NCI-H774 (cell line): ENCODE measurements around the gene PLCL1.
"Not testable (repeated sequence)": the region's sequence is repeated elsewhere in the genome, so short reads cannot be mapped to it uniquely, and the experiment has no call there.

Source experiments
- DNase-seq: peaks from one replicate; lab custom pipeline; 2025; lab: John Stamatoyannopoulos, UW

The PLCL1 gene

DNA sequence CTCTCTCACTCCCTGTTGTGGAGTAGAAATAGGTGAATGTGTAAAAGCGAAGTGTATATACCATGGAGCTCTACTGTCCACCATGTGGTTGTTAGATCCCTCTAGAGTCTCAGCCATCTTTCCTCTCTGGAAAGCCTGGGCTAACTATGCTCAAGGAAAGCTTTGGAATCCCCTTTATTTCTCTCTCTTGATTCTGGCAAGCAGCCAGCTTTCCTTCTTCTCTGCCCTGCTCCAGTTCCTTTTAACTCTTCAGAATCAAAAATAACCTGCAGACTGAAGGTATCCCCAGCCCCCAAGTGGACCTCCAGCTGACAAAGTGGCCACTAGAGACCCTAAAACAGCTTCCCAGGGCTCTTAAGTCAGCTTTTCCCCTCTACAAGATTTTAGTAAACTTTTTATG, 381.9 kb downstream of the PLCL1 start:
- no peak for DNase-seq

DNA sequence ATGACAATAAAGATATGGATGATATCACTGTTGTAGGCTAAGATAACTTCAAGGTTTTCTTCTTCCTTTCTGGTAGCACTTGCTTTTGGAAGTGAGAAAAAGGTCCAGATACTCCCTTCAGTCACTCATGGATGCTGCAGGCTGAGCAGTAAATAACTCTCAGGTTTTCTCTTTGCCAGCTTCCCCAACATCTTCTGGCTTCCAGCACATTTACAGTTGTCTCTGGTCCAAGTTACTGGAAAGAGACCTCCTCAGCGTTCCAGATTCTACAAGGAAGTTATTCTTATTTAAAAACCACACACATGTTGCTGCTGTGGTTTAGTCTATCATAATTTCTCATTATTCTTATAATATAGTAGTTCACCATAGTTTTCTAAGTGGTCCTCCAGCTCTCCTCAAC, 383.4 kb downstream of the PLCL1 start:
- no peak for DNase-seq

DNA sequence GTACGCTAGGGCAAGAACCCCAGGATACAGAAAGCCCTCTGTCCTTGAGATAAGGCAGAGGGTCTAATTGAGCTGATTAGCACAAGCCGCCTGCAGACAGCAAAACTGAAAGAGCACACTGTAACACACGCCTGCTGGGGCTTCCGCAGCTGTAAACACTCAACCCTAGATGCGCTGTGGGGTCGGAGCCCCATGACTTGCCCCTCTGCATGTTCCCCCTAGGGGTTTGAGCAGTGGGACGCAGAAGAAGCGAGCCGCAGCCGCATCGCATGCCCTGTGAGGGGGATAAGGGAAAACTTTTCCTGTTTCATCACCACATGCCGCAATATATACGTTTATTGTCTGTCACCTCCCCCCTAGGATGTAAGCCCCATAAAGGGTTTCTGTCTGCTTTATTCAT, 384.6 kb downstream of the PLCL1 start:
- no peak for DNase-seq

DNA sequence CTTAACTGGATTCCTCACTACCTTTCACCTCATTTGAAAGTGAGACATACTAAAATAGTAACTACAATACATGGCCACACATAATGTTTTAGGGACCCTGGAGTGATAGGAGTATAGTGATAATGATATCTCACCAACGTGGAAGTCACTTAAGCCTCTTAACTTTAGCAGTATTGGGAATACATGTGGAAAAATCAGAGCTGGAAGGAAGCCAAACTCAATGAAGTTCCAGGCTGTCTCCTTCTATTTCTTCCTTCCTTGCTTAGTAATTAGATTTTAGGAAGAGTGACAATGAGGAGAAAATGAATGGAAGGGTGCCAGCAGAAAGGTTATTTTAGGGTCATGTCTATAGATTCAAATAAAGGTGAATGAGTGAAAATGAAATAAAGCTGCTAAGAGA, 387.3 kb downstream of the PLCL1 start:
- DNase-seq: no peak

DNA sequence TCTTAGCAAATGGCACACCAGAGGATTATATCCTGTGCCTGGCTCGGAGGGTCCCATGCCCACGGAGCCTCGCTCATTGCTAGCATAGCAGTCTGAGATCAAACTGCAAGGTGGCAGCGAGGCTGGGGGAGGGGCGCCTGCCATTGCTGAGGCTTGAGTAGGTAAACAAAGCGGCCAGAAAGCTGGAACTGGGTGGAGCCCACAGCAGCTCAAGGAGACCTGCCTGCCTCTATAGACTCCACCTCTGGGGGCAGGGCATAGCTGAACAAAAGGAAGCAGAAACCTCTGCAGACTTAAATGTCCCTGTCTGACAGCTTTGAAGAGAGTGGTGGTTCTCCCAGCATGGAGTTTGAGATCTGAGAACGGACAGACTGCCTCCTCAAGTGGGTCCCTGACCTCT, 392.2 kb downstream of the PLCL1 start:
- not testable (repeated sequence) for DNase-seq
